Mucosa of rectum (tissue), 2 donors: Measurements from ENCODE around the gene DPEP2.
A peak's percentile ranks its signal among the peaks of the same experiment; 100 is the strongest.

ENCODE experiments used
- H3K27ac ChIP-seq, 2 donors: one replicate each; pipeline ENCODE4 v1.7.0; 2013; ENCODE audit warnings: inconsistent platforms in 2 of 2, low read depth in 2 of 2, low read length in 2 of 2
- H3K27me3 ChIP-seq, 2 donors: one replicate each; pipeline ENCODE4 v1.7.0; 2013; ENCODE audit warnings: low read length in 2 of 2; ENCODE audit not compliant: control insufficient read depth in 2 of 2, insufficient read depth in 2 of 2
- H3K36me3 ChIP-seq, 2 donors: one replicate each; pipeline ENCODE4 v1.7.0; 2013; ENCODE audit warnings: low read length in 2 of 2; ENCODE audit not compliant: control insufficient read depth in 2 of 2, insufficient read depth in 2 of 2
- H3K4me1 ChIP-seq, 2 donors: one replicate each; pipeline ENCODE4 v1.7.0; 2013; ENCODE audit warnings: low read length in 2 of 2, mild to moderate bottlenecking in 1 of 2; ENCODE audit not compliant: control insufficient read depth in 2 of 2, insufficient read depth in 2 of 2
- H3K4me3 ChIP-seq, 2 donors: one replicate each; pipeline ENCODE4 v1.7.0; 2013; ENCODE audit warnings: low read length in 2 of 2
- H3K9ac ChIP-seq, 2 donors: one replicate each; pipeline ENCODE4 v1.7.0; 2013; ENCODE audit warnings: low read length in 2 of 2, low read depth in 1 of 2, mild to moderate bottlenecking in 1 of 2
- H3K9me3 ChIP-seq, 2 donors: one replicate each; pipeline ENCODE4 v1.7.0; 2013; ENCODE audit warnings: low read length in 2 of 2; ENCODE audit not compliant: control insufficient read depth in 2 of 2
- donor health status: healthy.
- donor health status: Normal muscosa, but diverticular disease.

DPEP2 gene

GRCh38 chr16:67992661-67993206 is 6.5 kb downstream of the DPEP2 start:
- peak overlapping the region in 1 of 2 donors; percentile 52 for H3K27ac ChIP-seq
- no peaks in the 10 kb centered on the region for H3K36me3 ChIP-seq
- H3K27me3 ChIP-seq: no peaks in the 10 kb centered on the region
- H3K4me1 ChIP-seq: peaks cover 10% of the 10 kb centered on the region in 2 donors
- H3K9ac ChIP-seq: peak overlapping the region in 1 of 2 donors; percentile 71
- no peaks in the 10 kb centered on the region for H3K9me3 ChIP-seq
- no peak overlapping the region for H3K4me3 ChIP-seq

- Histone ChIP-seq H3K4me3 (no peak overlapping the region), H3K9me3 (no peaks in the 10 kb centered on the region), H3K36me3 (no peaks in the 10 kb centered on the region), H3K27me3 (no peaks in the 10 kb centered on the region), H3K9ac (no peak overlapping the region), H3K4me1 (peaks cover 12 to 14% of the 10 kb centered on the region in 2 donors), H3K27ac (no peak overlapping the region)
Measured at GRCh38 chr16:67990018-67990386, 9.3 kb downstream of the DPEP2 start.

- H3K27ac ChIP-seq: no peak overlapping the region
- no peaks in the 10 kb centered on the region for H3K36me3 ChIP-seq
- no peaks in the 10 kb centered on the region for H3K9me3 ChIP-seq
- H3K4me1 ChIP-seq: peaks cover 12 to 18% of the 10 kb centered on the region in 2 donors
- H3K27me3 ChIP-seq: no peaks in the 10 kb centered on the region
- H3K9ac ChIP-seq: no peak overlapping the region
- H3K4me3 ChIP-seq: no peak overlapping the region
Measured at GRCh38 chr16:67989322-67990017, 9.8 kb downstream of the DPEP2 start.

GRCh38 chr16:67988675-67989074 is 10.6 kb downstream of the DPEP2 start:
- H3K4me3 ChIP-seq: no peak overlapping the region
- no peak overlapping the region for H3K27ac ChIP-seq
- H3K4me1 ChIP-seq: peaks cover 11 to 22% of the 10 kb centered on the region in 2 donors
- H3K9me3 ChIP-seq: no peaks in the 10 kb centered on the region
- H3K9ac ChIP-seq: no peak overlapping the region
- no peaks in the 10 kb centered on the region for H3K27me3 ChIP-seq
- no peaks in the 10 kb centered on the region for H3K36me3 ChIP-seq

- Histone ChIP-seq H3K4me3 (no peak overlapping the region), H3K4me1 (peaks cover 2 to 14% of the 10 kb centered on the region in 2 donors), H3K36me3 (no peaks in the 10 kb centered on the region), H3K27ac (no peak overlapping the region), H3K9me3 (no peaks in the 10 kb centered on the region), H3K27me3 (no peaks in the 10 kb centered on the region), H3K9ac (no peak overlapping the region)
Measured at GRCh38 chr16:67987460-67988160, 11.7 kb downstream of the DPEP2 start.

GRCh38 chr16:67986949-67987348 is 12.3 kb downstream of the DPEP2 start:
- no peak overlapping the region for H3K9ac ChIP-seq
- peaks cover 2 to 13% of the 10 kb centered on the region in 2 donors for H3K4me1 ChIP-seq
- H3K36me3 ChIP-seq: no peaks in the 10 kb centered on the region
- no peak overlapping the region for H3K27ac ChIP-seq
- H3K4me3 ChIP-seq: no peak overlapping the region
- no peaks in the 10 kb centered on the region for H3K9me3 ChIP-seq
- H3K27me3 ChIP-seq: no peaks in the 10 kb centered on the region

- Histone ChIP-seq H3K9ac (no peak overlapping the region), H3K27ac (no peak overlapping the region), H3K36me3 (no peaks in the 10 kb centered on the region), H3K4me1 (peaks cover 0 to 13% of the 10 kb centered on the region in 2 donors), H3K27me3 (no peaks in the 10 kb centered on the region), H3K4me3 (no peak overlapping the region), H3K9me3 (no peaks in the 10 kb centered on the region)
Measured at GRCh38 chr16:67982011-67982696, 17.1 kb downstream of the DPEP2 start.

GRCh38 chr16:67979955-67980678 is 19.2 kb downstream of the DPEP2 start, which contains the start of gene DPEP3:
DPEP3 (minus strand) TSS chr16:67980499; CDS start chr16:67980380, 119 bp downstream.
- Histone ChIP-seq H3K9me3 (no peaks in the 10 kb centered on the region), H3K27me3 (no peaks in the 10 kb centered on the region), H3K4me3 (no peak within 1 kb of the TSS), H3K4me1 (peaks cover 0 to 10% of the 10 kb centered on the region in 2 donors), H3K36me3 (no peaks in the 10 kb centered on the region), H3K9ac (no peak within 1 kb of the TSS), H3K27ac (no peak within 1 kb of the TSS)

GRCh38 chr16:67977469-67978227 is 21.6 kb downstream of the DPEP2 start:
- no peaks in the 10 kb centered on the region for H3K4me1 ChIP-seq
- no peaks in the 10 kb centered on the region for H3K27me3 ChIP-seq
- H3K36me3 ChIP-seq: no peaks in the 10 kb centered on the region
- H3K4me3 ChIP-seq: no peak overlapping the region
- no peak overlapping the region for H3K27ac ChIP-seq
- H3K9me3 ChIP-seq: no peaks in the 10 kb centered on the region
- no peak overlapping the region for H3K9ac ChIP-seq
